ENCODE data around the gene DENND4C. TPM values are rescaled to one million over a fixed set of nuclear protein-coding genes. Genes with fewer than 3 reads are reported as not detected.

The DENND4C gene
- total RNA-seq, 1 experiment from 2014 or later: 26.6 TPM

DNA sequence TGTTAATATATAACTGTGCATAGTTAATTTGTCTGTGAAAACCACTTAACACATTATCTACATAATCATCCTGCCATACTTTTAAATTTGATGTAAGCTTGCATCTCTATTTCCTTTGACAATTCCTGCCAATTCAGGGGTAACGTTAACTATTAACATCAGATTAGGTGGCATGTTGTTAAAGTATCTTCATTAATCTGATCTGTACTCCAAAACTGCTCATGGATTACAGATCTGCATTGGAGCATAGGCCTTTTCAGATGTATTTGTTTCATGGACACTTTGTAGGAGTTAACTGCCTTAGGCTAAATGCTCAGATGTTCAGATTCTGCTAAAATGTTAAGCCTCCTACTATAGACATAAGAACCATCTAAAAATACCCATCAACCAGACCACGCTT, 146.4 kb downstream of the DENND4C start:
- H3T11ph ChIP-seq (ENCODE audit: low read length): no peak overlapping the region

More for the DNA sequence above, 146.4 kb downstream of the DENND4C start:
- Histone ChIP-seq H2BK12ac (ENCODE audit: insufficient read length, low read depth, low read length) (no peak overlapping the region), H3K79me1 (ENCODE audit: insufficient read depth, low read depth, low read length, poor library complexity, severe bottlenecking) (no peaks in the 10 kb centered on the region), H4K8ac (replicated peaks; ENCODE audit: insufficient read length, low read depth, low read length) (no peak overlapping the region), H2AFZ (ENCODE audit: low read length) (no peak overlapping the region), H2BK120ac (ENCODE audit: low read depth, low read length, poor library complexity, severe bottlenecking) (no peak overlapping the region), H3K4ac (ENCODE audit: low read depth, low read length) (no peak overlapping the region), H4K20me1 (ENCODE audit: control insufficient read depth, insufficient read depth, insufficient read length) (no peaks in the 10 kb centered on the region), H2BK20ac (ENCODE audit: low read depth, low read length, poor library complexity, severe bottlenecking) (no peak overlapping the region), H3K27me3 (ENCODE audit: insufficient read depth, low read length) (no peaks in the 10 kb centered on the region), H4K5ac (ENCODE audit: insufficient read length, low read depth, low read length) (no peak overlapping the region), H3K27ac (ENCODE audit: insufficient read length, low read depth, low read length) (no peak overlapping the region), H3K79me2 (ENCODE audit: insufficient read depth, low read length) (peaks cover 8% of the 10 kb centered on the region; the same call in 1 of the 2 replicates), H3K4me1 (ENCODE audit: insufficient read depth, low read length) (peaks cover 2% of the 10 kb centered on the region; the same call in 1 of the 2 replicates), H3K23me2 (ENCODE audit: insufficient read length, low read depth, low read length, poor library complexity, severe bottlenecking) (peaks cover 6% of the 10 kb centered on the region), H3K56ac (ENCODE audit: insufficient read length, low read depth, low read length) (no peak overlapping the region), H3K9me3 (ENCODE audit: control insufficient read depth, low read depth, low read length) (no peaks in the 10 kb centered on the region), H3K4me2 (ENCODE audit: insufficient read depth, insufficient read length, low read length) (peak overlapping the region; percentile 88), H3K14ac (ENCODE audit: insufficient read depth, low read length) (no peak overlapping the region), H3K18ac (ENCODE audit: insufficient read length, low read depth, low read length) (no peak overlapping the region), H4K91ac (ENCODE audit: insufficient read length, low read depth, low read length) (no peak overlapping the region), H2BK5ac (ENCODE audit: insufficient read length, low read length) (no peak overlapping the region), H2AK5ac (ENCODE audit: insufficient read length, low read length) (no peak overlapping the region), H3K23ac (ENCODE audit: insufficient read length, low read depth, low read length) (no peak overlapping the region), H3K9ac (ENCODE audit: extremely low read depth, insufficient read length, low read length) (peak overlapping the region; percentile 17), H2BK15ac (ENCODE audit: low read depth, low read length) (no peak overlapping the region)
- H3K4me1 Mint-ChIP-seq: peaks cover 21 to 28% of the 10 kb centered on the region in 2 experiments
- H3K9me3 Mint-ChIP-seq: peaks cover 2 to 3% of the 10 kb centered on the region in 2 experiments; a peak in 2 of 5 replicates
- DNase-seq: no peak
- peak overlapping the region; percentile 100 for H3K4me3 Mint-ChIP-seq
- H3K36me3 Mint-ChIP-seq (ENCODE audit: insufficient read depth in 1 of 3, low read depth in 3 of 3): peaks cover 40 to 69% (median 66%) of the 10 kb centered on the region in 3 experiments
- no peaks in the 10 kb centered on the region for H3K27me3 Mint-ChIP-seq (ENCODE audit: low read depth)
- peak overlapping the region in 1 of 3 experiments; percentile 89; a peak in 2 of 7 replicates for H3K27ac Mint-ChIP-seq
- no CpG with 5 or more reads among the region's 2 CpGs for WGBS (ENCODE audit: extremely low coverage, insufficient read length, low lambda C conversion rate)
- TF ChIP-seq, protein P1, sequence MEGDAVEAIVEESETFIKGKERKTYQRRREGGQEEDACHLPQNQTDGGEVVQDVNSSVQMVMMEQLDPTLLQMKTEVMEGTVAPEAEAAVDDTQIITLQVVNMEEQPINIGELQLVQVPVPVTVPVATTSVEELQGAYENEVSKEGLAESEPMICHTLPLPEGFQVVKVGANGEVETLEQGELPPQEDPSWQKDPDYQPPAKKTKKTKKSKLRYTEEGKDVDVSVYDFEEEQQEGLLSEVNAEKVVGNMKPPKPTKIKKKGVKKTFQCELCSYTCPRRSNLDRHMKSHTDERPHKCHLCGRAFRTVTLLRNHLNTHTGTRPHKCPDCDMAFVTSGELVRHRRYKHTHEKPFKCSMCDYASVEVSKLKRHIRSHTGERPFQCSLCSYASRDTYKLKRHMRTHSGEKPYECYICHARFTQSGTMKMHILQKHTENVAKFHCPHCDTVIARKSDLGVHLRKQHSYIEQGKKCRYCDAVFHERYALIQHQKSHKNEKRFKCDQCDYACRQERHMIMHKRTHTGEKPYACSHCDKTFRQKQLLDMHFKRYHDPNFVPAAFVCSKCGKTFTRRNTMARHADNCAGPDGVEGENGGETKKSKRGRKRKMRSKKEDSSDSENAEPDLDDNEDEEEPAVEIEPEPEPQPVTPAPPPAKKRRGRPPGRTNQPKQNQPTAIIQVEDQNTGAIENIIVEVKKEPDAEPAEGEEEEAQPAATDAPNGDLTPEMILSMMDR (conservative IDR thresholded peaks at IDR 0.05): no peak

All from H9 (cell line).